Liver (tissue), 9 donors: ENCODE data around the gene FTO. TPM values are rescaled to one million over a fixed set of nuclear protein-coding genes. Genes with fewer than 3 reads are reported as not detected.

Source experiments
- DNase-seq: peaks from one replicate; pipeline ENCODE4 v3.0.0-alpha.2; 2017; ENCODE audit warnings: low spot score
- H3K27ac ChIP-seq, 2 donors: one replicate each; pipeline ENCODE4 v1.7.0; 2013; ENCODE audit warnings: inconsistent platforms in 2 of 2, low read length in 2 of 2, control low read depth in 1 of 2, low read depth in 1 of 2, mild to moderate bottlenecking in 1 of 2
- H3K27me3 ChIP-seq, 4 donors: one replicate each; pipeline versions ENCODE4 v1.6.1 to v1.7.0; 2013; ENCODE audit warnings: low read length in 3 of 4, inconsistent platforms in 1 of 4, mild to moderate bottlenecking in 1 of 4, moderate library complexity in 1 of 4; ENCODE audit not compliant: control insufficient read depth in 4 of 4, insufficient read depth in 4 of 4
- H3K36me3 ChIP-seq, 4 donors: one replicate each; pipeline versions ENCODE4 v1.6.1 to v1.7.0; 2013; ENCODE audit warnings: low read length in 3 of 4, mild to moderate bottlenecking in 3 of 4, low read depth in 1 of 4, moderate library complexity in 1 of 4; ENCODE audit not compliant: control insufficient read depth in 4 of 4, insufficient read depth in 3 of 4
- H3K4me1 ChIP-seq, 4 donors: one replicate each; pipeline versions ENCODE4 v1.6.1 to v1.7.0; 2013; ENCODE audit warnings: low read length in 3 of 4, mild to moderate bottlenecking in 3 of 4, moderate library complexity in 1 of 4; ENCODE audit not compliant: control insufficient read depth in 4 of 4, insufficient read depth in 4 of 4
- H3K4me3 ChIP-seq, 3 donors: one replicate each; pipeline versions ENCODE4 v1.6.1 to v1.7.0; 2013; ENCODE audit warnings: low read length in 3 of 3, control low read depth in 1 of 3, low read depth in 1 of 3, mild to moderate bottlenecking in 1 of 3
- H3K9ac ChIP-seq, 2 donors: one replicate each; pipeline ENCODE4 v1.7.0; 2013; ENCODE audit warnings: low read length in 2 of 2, mild to moderate bottlenecking in 2 of 2, moderate library complexity in 2 of 2, control low read depth in 1 of 2, low read depth in 1 of 2
- H3K9me3 ChIP-seq, 4 donors: one replicate each; pipeline versions ENCODE4 v1.6.1 to v1.7.0; 2013; ENCODE audit warnings: low read length in 3 of 4; ENCODE audit not compliant: control insufficient read depth in 4 of 4
- EGR1 ChIP-seq, 2 donors: IDR thresholded peaks; 2 replicates each; pipeline ENCODE4 v1.6.1; 2016 to 2018; ENCODE audit warnings: antibody characterized with exemption in 2 of 2, low read depth in 2 of 2
- FOXA1 ChIP-seq: IDR thresholded peaks from 2 replicates; pipeline ENCODE4 v1.6.1; 2016; ENCODE audit warnings: antibody characterized with exemption
- HNF4G ChIP-seq: IDR thresholded peaks from 2 replicates; pipeline ENCODE4 v1.6.1; 2016; ENCODE audit warnings: antibody characterized with exemption
- JUND ChIP-seq, 2 donors: IDR thresholded peaks; 2 replicates each; pipeline ENCODE4 v1.6.1; 2016; ENCODE audit warnings: antibody characterized with exemption in 2 of 2
- MAX ChIP-seq: IDR thresholded peaks from 2 replicates; pipeline ENCODE4 v1.6.1; 2016; ENCODE audit warnings: antibody characterized with exemption
- RAD21 ChIP-seq, 2 donors: IDR thresholded peaks; 2 replicates each; pipeline ENCODE4 v1.6.1; 2016; ENCODE audit warnings: antibody characterized with exemption in 2 of 2, mild to moderate bottlenecking in 2 of 2
- WGBS: extraction: QIAGEN DNeasy Blood & Tissue Kit; methylation state at CpG from one replicate; pipeline ENCODE4 v1.1.7; 2013; 5-methylcytosine and 5-hydroxymethylcytosine counted together
- polyA plus RNA-seq, 2 donors: library from polyadenylated mRNA; stranded (reverse) in 1 of 2; unstranded in 1 of 2; fragments of 200-250 nt in 1 of 2; fragments of >200 nt in 1 of 2; fragmentation: Nextera tagmentation in 1 of 2; extraction: Ambion mirVana in 1 of 2; gene quantifications; one replicate each; pipeline versions ENCODE4 v1.2.1 to v1.2.3, GENCODE V29; 2013 to 2015
- total RNA-seq, 2 donors: library from RNA; depleted of rRNA; stranded (reverse); fragments of >200 nt; gene quantifications; one replicate each; pipeline ENCODE4 v1.2.3, GENCODE V29; 2014
- TF ChIP-seq, protein P1 (sequence below): IDR thresholded peaks from 2 replicates; pipeline ENCODE4 v1.6.1; 2016; ENCODE audit warnings: antibody characterized with exemption
- TF ChIP-seq, protein P2 (sequence below): IDR thresholded peaks from 2 replicates; pipeline ENCODE4 v1.6.1; 2016; ENCODE audit warnings: antibody characterized with exemption, mild to moderate bottlenecking
- TF ChIP-seq, protein P3 (sequence below): fragments of 150-350 bp; IDR thresholded peaks from 2 replicates; pipeline ENCODE4 v1.5.1; 2017; ENCODE audit warnings: improper control_type of control experiment, low read depth, low read length; ENCODE audit not compliant: missing input control
- donor health status: healthy.
- donor health status: healthy.
- donor health status: healthy.
- donor health status: healthy.
- donor health status: healthy.

Gene FTO
- total and polyA plus RNA-seq, 4 donors, result 12.0 to 54.2 (median 24.6) TPM

DNA sequence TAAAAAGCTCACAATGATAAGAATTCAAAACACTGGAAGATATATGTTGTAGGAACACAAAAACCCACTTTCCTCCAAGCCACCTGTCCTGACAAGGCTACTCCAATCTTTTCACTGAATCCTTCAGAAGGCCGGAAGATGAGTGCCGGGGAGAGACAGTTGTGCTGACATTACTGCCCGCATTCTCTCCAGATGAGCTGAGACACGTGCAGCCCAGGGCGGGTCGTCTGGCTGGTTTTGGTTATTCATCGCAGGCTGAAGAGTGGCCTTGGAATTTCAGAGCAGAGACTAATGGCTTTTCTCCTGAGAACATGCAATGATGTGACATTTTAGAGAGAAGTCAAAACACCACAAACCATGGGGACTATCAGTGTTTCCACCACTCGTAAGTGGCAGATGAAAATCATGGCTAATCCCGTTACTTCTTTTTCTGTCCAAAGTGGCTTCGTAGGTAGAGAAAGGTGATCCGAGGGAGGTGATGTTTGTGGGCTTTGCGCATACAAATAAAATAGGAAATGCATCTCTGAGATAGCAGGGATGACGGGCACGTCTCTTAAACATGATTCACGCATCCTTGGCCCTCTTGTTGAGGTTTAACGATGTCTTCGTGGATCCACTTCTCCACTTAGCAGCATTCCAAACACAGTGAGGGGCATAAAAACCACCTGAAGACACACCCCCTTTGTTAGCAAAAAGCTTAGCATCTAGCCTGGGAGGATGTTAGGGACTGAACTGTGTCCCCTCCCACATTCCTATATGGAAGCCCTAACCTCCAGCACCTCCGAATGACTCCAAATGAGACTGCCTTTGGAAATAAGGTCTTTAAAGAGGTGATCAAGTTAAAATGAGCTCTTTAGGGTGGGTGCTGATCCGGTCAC is 448.6 kb downstream of the FTO start (continued):
- TF ChIP-seq, protein P1, sequence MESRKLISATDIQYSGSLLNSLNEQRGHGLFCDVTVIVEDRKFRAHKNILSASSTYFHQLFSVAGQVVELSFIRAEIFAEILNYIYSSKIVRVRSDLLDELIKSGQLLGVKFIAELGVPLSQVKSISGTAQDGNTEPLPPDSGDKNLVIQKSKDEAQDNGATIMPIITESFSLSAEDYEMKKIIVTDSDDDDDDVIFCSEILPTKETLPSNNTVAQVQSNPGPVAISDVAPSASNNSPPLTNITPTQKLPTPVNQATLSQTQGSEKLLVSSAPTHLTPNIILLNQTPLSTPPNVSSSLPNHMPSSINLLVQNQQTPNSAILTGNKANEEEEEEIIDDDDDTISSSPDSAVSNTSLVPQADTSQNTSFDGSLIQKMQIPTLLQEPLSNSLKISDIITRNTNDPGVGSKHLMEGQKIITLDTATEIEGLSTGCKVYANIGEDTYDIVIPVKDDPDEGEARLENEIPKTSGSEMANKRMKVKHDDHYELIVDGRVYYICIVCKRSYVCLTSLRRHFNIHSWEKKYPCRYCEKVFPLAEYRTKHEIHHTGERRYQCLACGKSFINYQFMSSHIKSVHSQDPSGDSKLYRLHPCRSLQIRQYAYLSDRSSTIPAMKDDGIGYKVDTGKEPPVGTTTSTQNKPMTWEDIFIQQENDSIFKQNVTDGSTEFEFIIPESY, result no peak

DNA sequence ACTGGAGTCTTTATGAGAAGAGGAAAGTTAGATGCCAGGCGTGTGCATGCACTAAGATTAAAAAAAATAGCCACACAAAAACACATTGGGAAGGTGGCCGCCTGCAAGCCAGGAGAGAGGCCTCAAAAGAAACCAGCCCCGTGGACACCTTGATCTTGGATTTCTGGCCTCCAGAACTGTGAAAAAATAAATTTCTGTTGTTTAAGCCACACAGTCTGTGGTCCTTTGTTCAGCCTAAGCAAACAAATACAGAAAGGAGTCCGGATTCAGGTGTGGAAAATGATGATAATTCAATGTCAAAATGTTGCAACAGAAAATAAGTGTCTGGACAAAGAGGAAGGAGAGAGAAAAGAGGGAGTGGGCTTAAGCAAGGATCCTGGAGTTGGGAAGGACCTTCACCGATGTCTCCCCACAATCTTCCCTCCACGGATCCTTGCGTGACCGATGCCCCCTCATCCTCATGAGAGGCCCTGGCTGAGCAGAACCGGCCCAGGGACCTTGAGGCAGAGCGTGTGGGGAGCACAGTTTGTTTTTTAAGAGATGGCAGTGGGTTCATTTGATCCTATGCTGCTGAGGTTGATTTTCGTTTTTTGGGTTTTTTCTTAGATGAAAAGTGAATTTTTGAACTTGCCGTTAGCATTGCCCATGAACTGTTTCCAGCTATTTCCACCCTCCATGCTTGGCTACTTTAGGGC is 449.4 kb downstream of the FTO start:
- TF ChIP-seq RAD21 (IDR thresholded peaks at IDR 0.05) (no peak), FOXA1 (no peak), JUND (IDR thresholded peaks at IDR 0.05) (no peak), HNF4G (no peak)
- TF ChIP-seq, protein P2, sequence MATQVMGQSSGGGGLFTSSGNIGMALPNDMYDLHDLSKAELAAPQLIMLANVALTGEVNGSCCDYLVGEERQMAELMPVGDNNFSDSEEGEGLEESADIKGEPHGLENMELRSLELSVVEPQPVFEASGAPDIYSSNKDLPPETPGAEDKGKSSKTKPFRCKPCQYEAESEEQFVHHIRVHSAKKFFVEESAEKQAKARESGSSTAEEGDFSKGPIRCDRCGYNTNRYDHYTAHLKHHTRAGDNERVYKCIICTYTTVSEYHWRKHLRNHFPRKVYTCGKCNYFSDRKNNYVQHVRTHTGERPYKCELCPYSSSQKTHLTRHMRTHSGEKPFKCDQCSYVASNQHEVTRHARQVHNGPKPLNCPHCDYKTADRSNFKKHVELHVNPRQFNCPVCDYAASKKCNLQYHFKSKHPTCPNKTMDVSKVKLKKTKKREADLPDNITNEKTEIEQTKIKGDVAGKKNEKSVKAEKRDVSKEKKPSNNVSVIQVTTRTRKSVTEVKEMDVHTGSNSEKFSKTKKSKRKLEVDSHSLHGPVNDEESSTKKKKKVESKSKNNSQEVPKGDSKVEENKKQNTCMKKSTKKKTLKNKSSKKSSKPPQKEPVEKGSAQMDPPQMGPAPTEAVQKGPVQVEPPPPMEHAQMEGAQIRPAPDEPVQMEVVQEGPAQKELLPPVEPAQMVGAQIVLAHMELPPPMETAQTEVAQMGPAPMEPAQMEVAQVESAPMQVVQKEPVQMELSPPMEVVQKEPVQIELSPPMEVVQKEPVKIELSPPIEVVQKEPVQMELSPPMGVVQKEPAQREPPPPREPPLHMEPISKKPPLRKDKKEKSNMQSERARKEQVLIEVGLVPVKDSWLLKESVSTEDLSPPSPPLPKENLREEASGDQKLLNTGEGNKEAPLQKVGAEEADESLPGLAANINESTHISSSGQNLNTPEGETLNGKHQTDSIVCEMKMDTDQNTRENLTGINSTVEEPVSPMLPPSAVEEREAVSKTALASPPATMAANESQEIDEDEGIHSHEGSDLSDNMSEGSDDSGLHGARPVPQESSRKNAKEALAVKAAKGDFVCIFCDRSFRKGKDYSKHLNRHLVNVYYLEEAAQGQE, result no peak
- TF ChIP-seq, protein P3, sequence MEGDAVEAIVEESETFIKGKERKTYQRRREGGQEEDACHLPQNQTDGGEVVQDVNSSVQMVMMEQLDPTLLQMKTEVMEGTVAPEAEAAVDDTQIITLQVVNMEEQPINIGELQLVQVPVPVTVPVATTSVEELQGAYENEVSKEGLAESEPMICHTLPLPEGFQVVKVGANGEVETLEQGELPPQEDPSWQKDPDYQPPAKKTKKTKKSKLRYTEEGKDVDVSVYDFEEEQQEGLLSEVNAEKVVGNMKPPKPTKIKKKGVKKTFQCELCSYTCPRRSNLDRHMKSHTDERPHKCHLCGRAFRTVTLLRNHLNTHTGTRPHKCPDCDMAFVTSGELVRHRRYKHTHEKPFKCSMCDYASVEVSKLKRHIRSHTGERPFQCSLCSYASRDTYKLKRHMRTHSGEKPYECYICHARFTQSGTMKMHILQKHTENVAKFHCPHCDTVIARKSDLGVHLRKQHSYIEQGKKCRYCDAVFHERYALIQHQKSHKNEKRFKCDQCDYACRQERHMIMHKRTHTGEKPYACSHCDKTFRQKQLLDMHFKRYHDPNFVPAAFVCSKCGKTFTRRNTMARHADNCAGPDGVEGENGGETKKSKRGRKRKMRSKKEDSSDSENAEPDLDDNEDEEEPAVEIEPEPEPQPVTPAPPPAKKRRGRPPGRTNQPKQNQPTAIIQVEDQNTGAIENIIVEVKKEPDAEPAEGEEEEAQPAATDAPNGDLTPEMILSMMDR, result no peak
- H3K27me3 ChIP-seq, result no peaks in the 10 kb centered on the region
- H3K36me3 ChIP-seq, result no peaks in the 10 kb centered on the region
- no peak overlapping the region for H3K4me3 ChIP-seq
- H3K9ac ChIP-seq, result no peak overlapping the region
- no peak overlapping the region for H3K27ac ChIP-seq
- no peaks in the 10 kb centered on the region for H3K4me1 ChIP-seq
- DNase-seq, result no peak
- 96% methylated on average over 12 of the region's 12 CpGs for WGBS
- peaks cover 0 to 3% (median 0%) of the 10 kb centered on the region in 4 donors for H3K9me3 ChIP-seq

DNA sequence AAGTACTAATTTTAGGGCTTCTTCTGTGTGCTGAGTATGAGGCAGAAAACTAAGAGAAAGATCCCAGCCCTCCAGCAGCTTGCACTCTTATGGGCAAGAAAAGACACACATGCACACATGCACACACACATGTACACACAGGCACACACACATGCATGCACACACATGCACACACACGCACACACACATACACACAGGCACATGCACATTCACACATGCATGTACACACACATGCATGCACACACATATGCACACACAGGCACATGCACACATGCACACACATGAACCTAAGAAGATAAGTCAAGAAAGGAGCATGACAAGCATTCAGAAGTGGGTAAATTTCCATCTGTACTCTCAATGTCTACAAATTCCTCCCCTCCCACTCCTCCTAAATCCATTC is 452.4 kb downstream of the FTO start:
- Histone ChIP-seq H3K4me1 (peaks cover 0 to 5% (median 0%) of the 10 kb centered on the region in 4 donors), H3K36me3 (no peaks in the 10 kb centered on the region), H3K9ac (no peak overlapping the region), H3K4me3 (no peak overlapping the region), H3K27me3 (no peaks in the 10 kb centered on the region), H3K9me3 (no peaks in the 10 kb centered on the region), H3K27ac (no peak overlapping the region)
- DNase-seq, result no peak
- TF ChIP-seq EGR1 (IDR thresholded peaks at IDR 0.05; ENCODE audit: low read depth in 2 of 2) (no peak), MAX (no peak)
- TF ChIP-seq, protein P2, result no peak
- WGBS, result 98% methylated on average over 1 of the region's 1 CpG
